Caco-2 (cell line): ENCODE measurements around the gene ZPBP. TPM values are rescaled to one million over a fixed set of nuclear protein-coding genes. Genes with fewer than 3 reads are reported as not detected.

Source experiments
- BruUV-seq: library from RNA; stranded (reverse); fragments of 400-500 nt; replicated peaks from 2 replicates; lab custom pipeline; 2021; lab: Mats Ljungman, UMichigan
- CTCF ChIA-PET: fragments of 300-600 bp; sonication (Branson Sonifier 250); formaldehyde crosslinking; loops from one replicate; lab custom pipeline; 2022; ENCODE audit warnings: antibody characterized with exemption; lab: Charles Lee
- POLR2A ChIA-PET: fragments of 300-600 bp; sonication (Branson Sonifier 250); formaldehyde crosslinking; loops from one replicate; lab custom pipeline; 2022; ENCODE audit warnings: antibody characterized with exemption; lab: Charles Lee
- DNase-seq, 2 experiments: peaks; one replicate each; pipeline versions ENCODE4 v3.0.0 to v3.0.0-alpha.2; 2020 to 2022
- H3K27me3 ChIP-seq: replicated peaks from 2 replicates; pipeline ENCODE4 v1.6.0; 2011; ENCODE audit warnings: low read length; ENCODE audit not compliant: control insufficient read depth, insufficient read depth
- H3K36me3 ChIP-seq: 2 replicates; pipeline ENCODE4 v1.5.1; 2011; ENCODE audit warnings: low read length; ENCODE audit not compliant: control insufficient read depth, insufficient read depth
- H3K4me1 ChIP-seq: fragments of 250-450 bp; sonication (Bioruptor Pico); 2 replicates; pipeline ENCODE4 v1.5.1; 2020; ENCODE audit warnings: mild to moderate bottlenecking
- H3K4me3 ChIP-seq: 2 replicates; pipeline ENCODE4 v1.5.1; 2011; ENCODE audit warnings: low read depth, mild to moderate bottlenecking, control low read depth, low read length
- H3K9me3 ChIP-seq: fragments of 250-450 bp; sonication (Bioruptor Pico); 2 replicates; pipeline ENCODE4 v1.5.1; 2020; ENCODE audit warnings: mild to moderate bottlenecking, moderate library complexity
- H3K27ac Mint-ChIP-seq: one replicate; pipeline ENCODE4 v1.8.0; 2022; ENCODE audit warnings: mixed read lengths; ENCODE audit not compliant: unreplicated experiment
- H3K27me3 Mint-ChIP-seq: one replicate; pipeline ENCODE4 v1.8.0; 2022; ENCODE audit warnings: mixed read lengths; ENCODE audit not compliant: insufficient read depth, unreplicated experiment
- H3K36me3 Mint-ChIP-seq: one replicate; pipeline ENCODE4 v1.8.0; 2022; ENCODE audit warnings: mild to moderate bottlenecking, mixed read lengths; ENCODE audit not compliant: insufficient read depth, unreplicated experiment
- H3K4me1 Mint-ChIP-seq: one replicate; pipeline ENCODE4 v1.8.0; 2022; ENCODE audit warnings: low read depth, mixed read lengths; ENCODE audit not compliant: unreplicated experiment
- H3K4me3 Mint-ChIP-seq: one replicate; pipeline ENCODE4 v1.8.0; 2022; ENCODE audit warnings: mild to moderate bottlenecking, moderate library complexity, mixed read lengths; ENCODE audit not compliant: unreplicated experiment
- H3K9me3 Mint-ChIP-seq: one replicate; pipeline ENCODE4 v1.8.0; 2022; ENCODE audit warnings: mixed read lengths; ENCODE audit not compliant: unreplicated experiment
- CTCF ChIP-seq, 2 experiments: fragments of 200-600 bp in 1 of 2; IDR thresholded peaks; 1 replicate in 1 of 2; 2 replicates in 1 of 2; pipeline versions ENCODE4 v1.5.1 to v1.8.0; 2011 to 2022; ENCODE audit warnings: antibody characterized with exemption in 1 of 2, control low read depth in 1 of 2, inconsistent platforms in 1 of 2, low read depth in 1 of 2, low read length in 1 of 2, mild to moderate bottlenecking in 1 of 2, moderate library complexity in 1 of 2; ENCODE audit not compliant: insufficient read depth in 1 of 2, severe bottlenecking in 1 of 2, unreplicated experiment in 1 of 2
- intact Hi-C: fragments of 100-400 bp; cut with micrococcal nuclease; formaldehyde crosslinking; loops from one replicate; pipeline ENCODE4 v1.10.0; 2022; ENCODE audit not compliant: unreplicated experiment
- total RNA-seq: library from RNA; stranded (reverse); gene quantifications from 2 replicates; pipeline ENCODE4 v1.2.3, GENCODE V29; 2022

Gene ZPBP
- total RNA-seq, 1 experiment from 2014 or later: not detected

- peaks cover 6% of the 10 kb centered on the region for H3K27me3 Mint-ChIP-seq
- Histone ChIP-seq H3K36me3 (no peaks in the 10 kb centered on the region), H3K4me3 (no peak overlapping the region), H3K27me3 (no peaks in the 10 kb centered on the region), H3K4me1 (no peaks in the 10 kb centered on the region), H3K9me3 (no peaks in the 10 kb centered on the region)
- intact Hi-C loops: no loop called here
- no peak overlapping the region for H3K4me3 Mint-ChIP-seq
- BruUV-seq: no TSS peak
- H3K36me3 Mint-ChIP-seq: no peaks in the 10 kb centered on the region
- no peak for TF ChIP-seq CTCF (IDR thresholded peaks at IDR 0.05; ENCODE audit: insufficient read depth in 1 of 2, low read depth in 1 of 2, low read length in 1 of 2, severe bottlenecking in 1 of 2, unreplicated experiment in 1 of 2)
- no peaks in the 10 kb centered on the region for H3K4me1 Mint-ChIP-seq
- CTCF ChIA-PET: no interaction called here
- no peak overlapping the region for H3K27ac Mint-ChIP-seq
- no peaks in the 10 kb centered on the region for H3K9me3 Mint-ChIP-seq
- POLR2A ChIA-PET: no interaction called here
- DNase-seq: no peak
Measured at GRCh38 chr7:49976238-49976637, 116.8 kb downstream of the ZPBP start.

- Mint-ChIP-seq H3K27ac (no peak overlapping the region), H3K36me3 (no peaks in the 10 kb centered on the region), H3K9me3 (no peaks in the 10 kb centered on the region), H3K4me1 (no peaks in the 10 kb centered on the region), H3K4me3 (no peak overlapping the region), H3K27me3 (peaks cover 4% of the 10 kb centered on the region)
- ChIA-PET POLR2A (no interaction called here), CTCF (no interaction called here)
- Histone ChIP-seq H3K9me3 (no peaks in the 10 kb centered on the region), H3K4me3 (no peak overlapping the region), H3K27me3 (no peaks in the 10 kb centered on the region), H3K36me3 (no peaks in the 10 kb centered on the region), H3K4me1 (no peaks in the 10 kb centered on the region)
- intact Hi-C loops: no loop called here
- BruUV-seq: no TSS peak
- no peak for DNase-seq
- no peak for TF ChIP-seq CTCF (IDR thresholded peaks at IDR 0.05; ENCODE audit: insufficient read depth in 1 of 2, low read depth in 1 of 2, low read length in 1 of 2, severe bottlenecking in 1 of 2, unreplicated experiment in 1 of 2)
Measured at GRCh38 chr7:49974035-49974434, 119.0 kb downstream of the ZPBP start.

GRCh38 chr7:49937608-49938007 is 155.4 kb downstream of the ZPBP start:
- CTCF ChIA-PET: no interaction called here

More at GRCh38 chr7:49937608-49938007, 155.4 kb downstream of the ZPBP start:
- Mint-ChIP-seq H3K4me3 (no peak overlapping the region), H3K27ac (no peak overlapping the region), H3K36me3 (no peaks in the 10 kb centered on the region), H3K9me3 (no peaks in the 10 kb centered on the region), H3K27me3 (no peaks in the 10 kb centered on the region), H3K4me1 (no peaks in the 10 kb centered on the region)
- H3K36me3 ChIP-seq: no peaks in the 10 kb centered on the region
- intact Hi-C loops: no loop called here
- POLR2A ChIA-PET: no interaction called here
- no TSS peak for BruUV-seq
- H3K4me3 ChIP-seq: no peak overlapping the region
- no peak for TF ChIP-seq CTCF (IDR thresholded peaks at IDR 0.05; ENCODE audit: insufficient read depth in 1 of 2, low read depth in 1 of 2, low read length in 1 of 2, severe bottlenecking in 1 of 2, unreplicated experiment in 1 of 2)
- no peaks in the 10 kb centered on the region for H3K4me1 ChIP-seq
- DNase-seq: no peak
- no peaks in the 10 kb centered on the region; the same call in 1 of the 2 replicates for H3K9me3 ChIP-seq
- no peaks in the 10 kb centered on the region for H3K27me3 ChIP-seq
